Measurements from ENCODE around the gene CRADD.

Gene CRADD

DNA sequence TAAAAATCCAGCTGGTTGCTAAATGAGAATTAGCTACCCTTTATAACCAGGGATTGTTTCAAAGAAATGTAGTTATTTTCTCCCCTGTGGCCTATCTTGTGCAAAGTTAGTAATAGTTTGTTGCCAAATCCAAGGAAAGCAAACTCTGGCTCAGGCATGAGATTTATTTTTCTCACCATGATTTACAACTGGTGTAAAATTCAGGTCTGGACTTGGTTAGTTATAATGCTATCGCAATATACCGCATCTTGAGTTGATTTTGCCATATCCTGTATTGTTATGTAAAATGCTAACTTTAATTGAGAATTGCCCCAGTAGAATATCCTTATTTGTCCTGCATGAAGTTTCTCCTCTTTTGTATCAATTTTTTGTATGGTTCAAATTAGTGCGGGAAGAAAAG, 135.5 kb downstream of the CRADD start:
- in situ Hi-C loops (cut with HindIII; ENCODE audit: low sequenced_read_pairs) = no loop called here
- TF ChIP-seq, protein P1, sequence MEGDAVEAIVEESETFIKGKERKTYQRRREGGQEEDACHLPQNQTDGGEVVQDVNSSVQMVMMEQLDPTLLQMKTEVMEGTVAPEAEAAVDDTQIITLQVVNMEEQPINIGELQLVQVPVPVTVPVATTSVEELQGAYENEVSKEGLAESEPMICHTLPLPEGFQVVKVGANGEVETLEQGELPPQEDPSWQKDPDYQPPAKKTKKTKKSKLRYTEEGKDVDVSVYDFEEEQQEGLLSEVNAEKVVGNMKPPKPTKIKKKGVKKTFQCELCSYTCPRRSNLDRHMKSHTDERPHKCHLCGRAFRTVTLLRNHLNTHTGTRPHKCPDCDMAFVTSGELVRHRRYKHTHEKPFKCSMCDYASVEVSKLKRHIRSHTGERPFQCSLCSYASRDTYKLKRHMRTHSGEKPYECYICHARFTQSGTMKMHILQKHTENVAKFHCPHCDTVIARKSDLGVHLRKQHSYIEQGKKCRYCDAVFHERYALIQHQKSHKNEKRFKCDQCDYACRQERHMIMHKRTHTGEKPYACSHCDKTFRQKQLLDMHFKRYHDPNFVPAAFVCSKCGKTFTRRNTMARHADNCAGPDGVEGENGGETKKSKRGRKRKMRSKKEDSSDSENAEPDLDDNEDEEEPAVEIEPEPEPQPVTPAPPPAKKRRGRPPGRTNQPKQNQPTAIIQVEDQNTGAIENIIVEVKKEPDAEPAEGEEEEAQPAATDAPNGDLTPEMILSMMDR (IDR thresholded peaks at IDR 0.05; ENCODE audit: low read depth, low read length, missing control alignments) = no peak
- no peak overlapping the region for H3K4me3 ChIP-seq (ENCODE audit: low read depth, low read length)
- no peak for DNase-seq (ENCODE audit: low read depth)

GRCh38 chr12:93813186-93813585, 136.0 kb downstream of the CRADD start:
- no peak for DNase-seq (ENCODE audit: low read depth)
- TF ChIP-seq, protein P1 (IDR thresholded peaks at IDR 0.05; ENCODE audit: low read depth, low read length, missing control alignments) = no peak
- H3K4me3 ChIP-seq (ENCODE audit: low read depth, low read length) = no peak overlapping the region
- in situ Hi-C loops (cut with HindIII; ENCODE audit: low sequenced_read_pairs) = no loop called here

- no peak for DNase-seq (ENCODE audit: low read depth)
- in situ Hi-C loops (cut with HindIII; ENCODE audit: low sequenced_read_pairs) = no loop called here
- TF ChIP-seq, protein P1 (IDR thresholded peaks at IDR 0.05; ENCODE audit: low read depth, low read length, missing control alignments) = no peak
- H3K4me3 ChIP-seq (ENCODE audit: low read depth, low read length) = no peak overlapping the region
These were observed 137.0 kb downstream of the CRADD start for GRCh38 chr12:93813972-93814821.

GRCh38 chr12:93818488-93819049, 141.4 kb downstream of the CRADD start:
- TF ChIP-seq, protein P1 (IDR thresholded peaks at IDR 0.05; ENCODE audit: low read depth, low read length, missing control alignments) = no peak
- no peak for DNase-seq (ENCODE audit: low read depth)
- no peak overlapping the region for H3K4me3 ChIP-seq (ENCODE audit: low read depth, low read length)
- in situ Hi-C loops (cut with HindIII; ENCODE audit: low sequenced_read_pairs) = no loop called here

DNA sequence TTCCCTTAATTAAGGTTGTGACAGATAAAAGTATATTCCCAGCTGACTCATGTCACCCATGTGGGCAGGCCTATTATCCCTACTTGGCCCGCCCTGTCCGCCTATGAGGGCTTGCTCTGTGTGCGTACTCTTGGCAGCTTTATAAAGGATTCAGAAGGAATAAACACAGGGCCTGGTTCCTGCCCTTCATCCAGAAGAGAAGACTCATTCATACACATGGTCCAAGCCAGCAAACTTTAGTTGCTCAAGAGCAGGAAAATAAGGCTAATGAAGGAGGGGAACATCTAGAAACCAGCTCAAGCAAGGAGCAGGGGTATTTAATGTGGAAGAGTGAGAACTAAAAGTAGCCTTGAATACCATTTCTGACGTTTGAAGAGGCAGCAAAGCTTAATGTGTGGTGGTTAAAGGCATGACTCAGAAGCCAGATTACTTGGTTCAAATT, 141.9 kb downstream of the CRADD start:
- TF ChIP-seq, protein P1 (IDR thresholded peaks at IDR 0.05; ENCODE audit: low read depth, low read length, missing control alignments) = no peak
- DNase-seq (ENCODE audit: low read depth) = peak; percentile 61
- in situ Hi-C loops (cut with HindIII; ENCODE audit: low sequenced_read_pairs) = no loop called here
- H3K4me3 ChIP-seq (ENCODE audit: low read depth, low read length) = no peak overlapping the region

DNA sequence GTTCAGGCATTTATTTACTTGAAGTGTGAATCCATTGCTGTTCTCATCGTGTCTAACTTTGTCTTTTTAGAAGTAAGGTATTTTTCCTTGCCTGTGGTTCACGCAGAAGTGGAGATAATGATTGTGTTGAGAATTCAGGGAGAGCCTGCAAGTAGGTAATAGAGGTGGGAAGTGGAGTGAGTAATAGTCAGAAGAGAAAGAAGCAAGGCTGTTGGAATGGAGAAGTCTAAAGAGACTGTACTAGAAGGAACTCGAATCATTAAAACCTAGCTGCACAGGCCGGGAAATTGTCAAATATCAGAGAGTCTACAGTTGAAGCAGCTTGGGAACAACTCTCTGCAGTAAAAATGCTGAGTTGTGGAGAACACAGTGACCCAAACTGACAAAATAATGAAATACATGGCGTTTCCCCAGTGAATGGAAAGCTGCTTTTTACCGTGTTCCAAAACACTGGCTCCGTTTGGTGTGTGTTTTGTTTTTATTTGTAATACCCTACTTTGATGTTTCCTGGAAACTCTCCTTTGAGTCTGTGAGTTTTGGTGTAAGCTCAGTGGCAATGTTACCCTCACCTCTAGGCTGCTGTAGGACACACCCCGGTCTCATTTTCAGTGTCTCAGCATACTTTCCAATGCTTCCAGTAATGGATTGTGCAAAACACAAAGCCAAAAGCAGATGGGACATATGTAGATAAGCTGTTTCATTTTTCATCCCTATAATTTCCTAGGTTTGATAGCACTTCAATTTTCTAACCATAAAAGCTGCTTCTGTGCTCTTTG, 146.6 kb downstream of the CRADD start:
- in situ Hi-C loops (cut with HindIII; ENCODE audit: low sequenced_read_pairs) = no loop called here
- no peak for DNase-seq (ENCODE audit: low read depth)
- H3K4me3 ChIP-seq (ENCODE audit: low read depth, low read length) = no peak overlapping the region
- TF ChIP-seq, protein P1 (IDR thresholded peaks at IDR 0.05; ENCODE audit: low read depth, low read length, missing control alignments) = no peak

Data from astrocyte of the cerebellum (primary cell).